Fibroblast of skin of right biceps (primary cell): ENCODE measurements around the gene HNRNPH2.

ENCODE experiments used
- DNase-seq: peaks from one replicate; pipeline ENCODE4 v3.0.0-alpha.2; 2013

HNRNPH2 gene

GRCh38 chrX:101398694-101399093 lies 9.3 kb upstream of the HNRNPH2 start:
- DNase-seq: no peak

DNA sequence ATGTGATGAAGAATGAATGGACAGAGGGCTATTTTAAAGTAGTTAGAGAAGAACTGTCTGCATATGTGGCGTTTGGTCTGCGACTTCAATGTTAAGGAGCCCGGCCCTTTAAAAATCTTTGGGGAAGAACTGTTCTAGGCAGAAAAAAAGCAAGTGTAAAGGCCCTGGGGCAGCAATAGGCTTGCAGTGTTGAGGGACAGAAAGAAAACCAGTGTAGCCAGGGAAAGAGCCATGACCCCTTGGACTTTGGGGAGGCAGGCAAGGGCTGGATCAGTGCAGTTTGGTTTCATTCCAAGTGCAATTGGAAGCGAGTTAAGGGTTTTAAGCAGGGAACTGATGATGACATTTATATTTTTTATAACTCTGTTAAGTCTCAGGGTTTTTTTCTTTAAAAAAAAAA lies 8.2 kb upstream of the HNRNPH2 start:
- no peak for DNase-seq

DNA sequence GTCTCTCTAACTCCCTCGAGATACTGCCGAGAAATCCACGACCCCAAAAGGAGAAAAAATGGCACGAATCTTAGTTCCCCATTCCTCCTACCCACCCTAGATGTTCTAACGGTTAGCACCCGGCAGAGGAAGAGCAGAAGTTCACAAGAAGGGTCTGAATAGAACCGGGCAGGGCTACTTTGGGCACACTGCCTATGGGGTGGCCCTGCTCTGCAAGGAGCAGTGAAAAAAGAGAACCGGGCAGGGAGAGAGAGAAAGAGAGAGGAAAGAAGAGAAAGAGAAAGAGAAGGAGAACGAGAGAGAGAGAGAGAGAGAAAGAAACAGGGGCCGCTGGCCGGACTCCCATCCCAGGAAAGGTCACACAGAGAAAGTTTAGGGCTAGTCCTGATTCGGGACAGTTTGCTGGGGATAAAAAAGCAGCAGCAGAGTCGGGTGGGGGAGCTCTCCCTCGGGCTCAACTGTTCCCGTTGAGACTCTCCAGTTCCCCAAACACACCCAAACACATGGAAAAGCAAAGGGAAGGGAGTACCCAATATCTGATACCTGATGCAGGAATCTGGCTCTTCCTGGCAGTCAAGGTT lies 765 bp upstream of the HNRNPH2 start:
- no peak for DNase-seq

DNA sequence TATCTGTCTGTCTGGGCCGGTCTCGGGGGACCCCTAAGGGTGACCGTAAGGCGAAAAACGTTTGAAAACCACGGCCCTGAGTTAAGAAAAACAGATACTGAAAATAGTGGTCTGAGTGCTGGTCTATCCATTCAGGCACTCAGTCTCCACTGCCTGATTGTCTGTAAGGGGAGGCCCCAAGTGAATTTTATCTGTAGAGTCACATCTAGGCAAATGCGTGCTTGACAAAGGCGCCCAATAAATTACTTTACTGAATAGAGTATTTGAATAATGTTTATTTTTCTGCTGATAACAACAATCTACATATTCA lies 465 bp downstream of the HNRNPH2 start:
- DNase-seq: no peak

DNA sequence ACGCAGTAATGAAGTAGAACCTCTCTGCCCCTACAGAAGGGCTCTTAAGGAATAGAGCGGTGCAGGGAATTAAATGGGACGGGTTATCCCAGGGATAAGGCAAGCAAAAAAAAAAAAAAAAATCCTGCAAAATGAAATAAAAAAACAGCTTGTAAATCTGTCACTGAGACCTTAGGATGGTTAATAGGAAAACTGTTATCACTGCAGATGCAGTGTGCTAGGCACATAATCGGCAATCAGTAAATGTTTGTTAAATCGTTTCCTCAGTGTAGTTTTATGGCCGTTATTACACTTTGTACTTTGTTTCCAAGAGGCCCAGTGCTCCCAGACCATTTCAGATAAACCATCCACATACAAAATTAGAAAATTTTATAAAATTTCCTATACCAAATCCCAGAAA lies 1.0 kb downstream of the HNRNPH2 start:
- DNase-seq: no peak

- no peak for DNase-seq
Measured at GRCh38 chrX:101410461-101410860, 2.4 kb downstream of the HNRNPH2 start.

DNA sequence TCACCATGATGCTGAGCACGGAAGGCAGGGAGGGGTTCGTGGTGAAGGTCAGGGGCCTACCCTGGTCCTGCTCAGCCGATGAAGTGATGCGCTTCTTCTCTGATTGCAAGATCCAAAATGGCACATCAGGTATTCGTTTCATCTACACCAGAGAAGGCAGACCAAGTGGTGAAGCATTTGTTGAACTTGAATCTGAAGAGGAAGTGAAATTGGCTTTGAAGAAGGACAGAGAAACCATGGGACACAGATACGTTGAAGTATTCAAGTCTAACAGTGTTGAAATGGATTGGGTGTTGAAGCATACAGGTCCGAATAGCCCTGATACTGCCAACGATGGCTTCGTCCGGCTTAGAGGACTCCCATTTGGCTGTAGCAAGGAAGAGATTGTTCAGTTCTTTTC lies 4.0 kb downstream of the HNRNPH2 start:
- no peak for DNase-seq

GRCh38 chrX:101415180-101416145 lies 7.4 kb downstream of the HNRNPH2 start:
- DNase-seq: peak; percentile 67

- no peak for DNase-seq
Measured at GRCh38 chrX:101416691-101417090, 8.7 kb downstream of the HNRNPH2 start.

- no peak for DNase-seq
Measured at GRCh38 chrX:101417190-101417589, 9.2 kb downstream of the HNRNPH2 start.

DNA sequence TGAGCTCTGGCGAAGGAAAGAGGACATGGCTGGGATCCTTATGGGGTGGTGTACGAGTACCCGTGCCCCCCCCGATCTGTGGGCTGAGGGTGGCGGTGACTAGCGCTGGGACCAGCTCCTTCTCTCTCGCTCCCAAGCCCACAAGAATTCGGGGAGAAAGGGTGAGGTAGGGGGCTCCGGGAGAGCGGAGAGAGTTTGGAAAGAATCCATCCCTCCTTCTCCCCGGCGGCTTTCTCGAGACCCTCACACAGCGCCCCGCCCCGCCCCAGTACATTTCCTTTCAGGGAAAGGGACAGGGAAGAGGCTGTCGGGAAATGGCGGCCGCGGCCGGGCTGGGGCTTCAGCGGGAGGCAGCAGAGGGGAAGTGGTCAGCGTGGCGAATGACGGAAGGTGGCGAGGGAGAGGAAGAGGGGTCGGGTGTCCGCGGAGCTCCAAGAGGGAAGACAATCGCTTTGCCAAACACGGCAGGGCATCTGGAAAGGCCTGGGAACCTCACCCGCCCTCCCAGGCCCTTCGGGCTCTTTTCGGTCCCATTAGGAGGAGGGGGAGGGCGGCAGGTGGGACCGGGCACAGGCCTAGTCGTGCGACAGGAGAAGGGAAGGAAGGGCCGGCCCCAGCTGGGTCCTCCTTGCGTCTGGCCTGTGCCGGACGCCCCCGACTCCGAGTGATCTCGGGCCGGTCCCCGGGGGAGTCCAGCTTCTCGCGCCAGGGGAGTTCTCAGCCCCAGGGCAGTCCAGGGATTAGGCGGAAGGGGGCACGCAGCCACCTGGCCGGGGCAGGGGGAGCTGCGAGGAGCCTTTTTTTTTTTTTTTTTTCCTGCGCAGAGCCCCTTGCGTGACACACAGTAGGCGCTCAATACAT lies 10.2 kb downstream of the HNRNPH2 start:
- DNase-seq: peak; percentile 34

DNA sequence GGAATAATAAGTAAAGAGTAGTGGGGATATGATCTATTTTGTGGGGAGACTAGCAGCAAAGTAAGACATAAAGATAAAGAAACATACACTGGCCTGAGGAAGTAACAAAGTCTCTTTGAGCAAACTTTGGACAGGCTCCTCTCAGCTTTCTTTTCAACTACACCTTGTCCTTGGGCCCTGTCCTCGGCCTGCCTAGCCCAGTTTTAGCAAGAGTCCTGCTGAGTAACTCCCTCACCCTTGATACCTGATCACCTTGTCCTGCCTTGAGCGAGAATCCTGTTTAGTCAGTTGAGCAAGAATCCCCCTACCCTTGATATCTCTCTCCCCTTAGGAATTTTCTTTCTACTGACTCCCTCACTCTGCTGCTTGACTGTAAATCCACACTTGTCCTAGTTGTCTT lies 11.5 kb downstream of the HNRNPH2 start:
- no peak for DNase-seq

- DNase-seq: no peak
Measured at GRCh38 chrX:101427954-101428353, 19.9 kb downstream of the HNRNPH2 start.

DNA sequence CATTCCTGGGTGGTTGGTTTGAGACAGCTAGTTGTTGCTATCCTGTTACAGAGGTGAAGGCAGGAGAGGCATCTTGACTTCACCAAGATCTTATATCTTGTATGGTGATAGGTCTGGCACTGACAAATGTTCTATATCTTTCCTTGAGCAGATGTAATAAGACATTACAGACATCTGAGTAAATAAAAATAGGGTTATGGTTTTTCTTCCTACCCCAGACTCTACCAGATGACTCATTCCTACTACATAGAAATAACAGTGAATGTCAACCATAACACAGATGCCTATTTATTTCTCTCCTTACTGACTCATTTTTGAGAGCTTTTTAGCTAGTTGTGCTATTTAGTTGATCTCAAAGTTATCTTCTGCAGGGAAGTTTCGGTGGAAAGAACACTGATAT lies 21.9 kb downstream of the HNRNPH2 start:
- DNase-seq: peak; percentile 75

- peak; percentile 68 for DNase-seq
Measured at GRCh38 chrX:101430457-101431078, 22.5 kb downstream of the HNRNPH2 start.

GRCh38 chrX:101442085-101442484 lies 34.1 kb downstream of the HNRNPH2 start:
- DNase-seq: no peak

GRCh38 chrX:101449279-101449678 lies 41.3 kb downstream of the HNRNPH2 start:
- DNase-seq: no peak

DNA sequence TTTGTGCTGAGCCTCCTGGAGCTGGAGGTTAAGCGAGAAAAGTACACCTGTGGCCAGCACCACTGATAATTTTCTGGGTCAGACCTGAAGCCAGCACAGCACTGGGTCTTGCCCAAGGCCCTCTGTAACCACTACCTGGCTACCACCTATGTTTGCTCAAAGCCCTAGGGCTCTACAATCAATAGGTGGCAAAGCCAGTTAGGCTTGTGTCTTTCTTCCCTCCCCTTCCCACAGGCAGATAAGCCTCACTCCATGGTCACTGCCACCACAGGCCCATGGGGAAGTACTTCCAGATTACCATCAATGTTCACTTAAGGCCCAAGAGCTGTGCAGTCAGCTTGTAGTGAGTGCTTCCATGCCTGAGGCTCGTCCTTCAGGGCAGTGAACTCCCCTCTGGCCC lies 42.1 kb downstream of the HNRNPH2 start:
- DNase-seq: no peak

DNA sequence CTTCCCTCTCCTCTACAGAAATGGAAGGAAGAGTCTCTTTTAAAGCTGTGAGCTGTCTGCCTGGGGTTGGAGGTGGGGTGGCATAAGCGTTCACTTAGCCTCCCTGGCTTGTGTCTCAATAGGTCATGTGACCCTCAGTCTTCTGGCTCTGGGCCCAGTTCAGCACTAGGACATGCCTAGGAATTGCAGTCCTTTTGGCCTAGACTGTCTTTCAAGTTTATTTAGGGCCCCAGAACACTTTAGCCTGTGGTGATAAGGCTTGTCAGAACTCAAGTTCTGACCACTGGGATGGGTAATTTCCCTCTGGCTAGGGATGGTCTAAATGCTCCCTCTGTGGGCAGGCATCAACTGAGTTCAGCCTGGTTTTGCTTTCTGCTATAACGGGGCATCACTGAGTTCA lies 42.9 kb downstream of the HNRNPH2 start:
- no peak for DNase-seq

DNA sequence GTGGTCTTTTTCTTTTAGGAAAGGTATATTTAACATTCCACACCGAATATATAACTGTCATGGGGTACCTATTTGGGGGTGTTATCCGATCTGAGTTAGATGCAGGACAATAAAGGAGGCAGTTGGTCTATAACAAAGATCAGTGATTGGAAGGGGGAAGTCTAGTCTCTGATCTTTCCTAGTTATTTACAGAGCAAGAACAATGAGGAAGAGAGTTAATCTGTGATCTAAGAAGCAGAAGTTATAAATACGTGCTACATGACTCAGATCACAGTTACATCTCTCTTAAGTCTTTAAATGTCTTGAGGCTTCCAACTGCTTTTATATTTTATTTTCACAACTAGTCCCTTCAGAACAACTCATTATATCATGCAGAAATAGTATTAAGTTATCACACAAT lies 44.0 kb downstream of the HNRNPH2 start:
- no peak for DNase-seq

GRCh38 chrX:101460669-101461068 lies 52.6 kb downstream of the HNRNPH2 start:
- DNase-seq: no peak

GRCh38 chrX:101462892-101463291 lies 54.9 kb downstream of the HNRNPH2 start:
- DNase-seq: peak; percentile 22
